Pancreas (tissue), 10 donors: ENCODE measurements around the gene UBR4. TPM values are rescaled to one million over a fixed set of nuclear protein-coding genes. Genes with fewer than 3 reads are reported as not detected.
"Not testable (repeated sequence)": the region's sequence is repeated elsewhere in the genome, so short reads cannot be mapped to it uniquely, and the experiment has no call there.

Experiments
- ATAC-seq, 4 donors: fragments of 200-7000 bp; cut with Tn5 transposase; one replicate each; pipeline versions ENCODE4 v1.8.0 to v1.9.1; 2020; ENCODE audit warnings: mild to moderate bottlenecking in 4 of 4, moderate library complexity in 4 of 4
- DNase-seq, 6 donors: peaks; one replicate each; pipeline ENCODE4 v3.0.0-alpha.2; 2020
- FAIRE-seq: peaks from 2 replicates; lab custom pipeline; 2012; peaks lifted over from hg19 to GRCh38; lab: Jason Lieb, UNC
- H3K27ac ChIP-seq, 4 donors: fragments of 200-600 bp; sonication (generic); 1 replicate in 3 of 4; 2 replicates in 1 of 4; pipeline versions ENCODE4 v1.5.0 to v1.8.0; 2020
- H3K27me3 ChIP-seq, 4 donors: fragments of 200-600 bp; one replicate each; pipeline ENCODE4 v1.8.0; 2021
- H3K36me3 ChIP-seq, 3 donors: fragments of 200-600 bp; sonication (generic) in 1 of 3; one replicate each; pipeline versions ENCODE4 v1.5.0 to v1.8.0; 2020 to 2021
- H3K4me1 ChIP-seq, 3 donors: fragments of 200-600 bp; one replicate each; pipeline ENCODE4 v1.8.0; 2021
- H3K4me3 ChIP-seq, 4 donors: fragments of 200-600 bp; sonication (generic) in 2 of 4; one replicate each; pipeline versions ENCODE4 v1.5.0 to v1.8.0; 2020 to 2021
- H3K9me3 ChIP-seq, 4 donors: fragments of 200-600 bp; one replicate each; pipeline ENCODE4 v1.8.0; 2021
- WGBS, 2 donors: extraction: QIAGEN DNeasy Blood & Tissue Kit; methylation state at CpG; one replicate each; pipeline ENCODE4 v1.1.7; 2013; 5-methylcytosine and 5-hydroxymethylcytosine counted together
- intact Hi-C, 3 donors: fragments of 100-400 bp; cut with DNase I; formaldehyde crosslinking; loops; one replicate each; pipeline versions ENCODE4 v1.11.1 to v1.14.2; 2022
- polyA plus RNA-seq, 2 donors: library from polyadenylated mRNA; stranded (reverse); fragments of 200-250 nt; gene quantifications; one replicate each; pipeline ENCODE4 v1.2.3, GENCODE V29; 2013
- total RNA-seq, 6 donors: library from RNA; stranded (reverse); fragmentation: NEBNext Ultra II Directional in 4 of 6; extraction: Animal tissue kit (Norgen Biotek cat#: 25700) in 4 of 6; gene quantifications; one replicate each; pipeline versions ENCODE4 v1.2.1 to v1.2.4, GENCODE V29; 2021 to 2023
- TF ChIP-seq, protein P1 (sequence below), 4 donors: fragments of 200-600 bp; sonication (generic) in 3 of 4; IDR thresholded peaks; one replicate each; pipeline versions ENCODE4 v1.5.0 to v1.8.0; 2021; ENCODE audit warnings: antibody characterized with exemption in 4 of 4
- donor health status: healthy with polysubstance abuse.
- donor health status: DM: no; HTN: no; CAD: no; lungs with moderate emphysema.
- donor health status: DM: no; HTN: no; CAD: no.
- donor health status: control.
- donor health status: control.
- donor health status: Bipolar disorder and iron deficiency.
- donor health status: DM: yes; HTN: yes; CAD: no.
- donor health status: DM: no; HTN: no; CAD: no.
- donor health status: DM: no; HTN: no; CAD: no.
- donor health status: DM: yes; HTN: yes; CAD: no.

The UBR4 gene
- total and polyA plus RNA-seq, 8 donors: 45.3 to 140 (median 65.5) TPM

DNA sequence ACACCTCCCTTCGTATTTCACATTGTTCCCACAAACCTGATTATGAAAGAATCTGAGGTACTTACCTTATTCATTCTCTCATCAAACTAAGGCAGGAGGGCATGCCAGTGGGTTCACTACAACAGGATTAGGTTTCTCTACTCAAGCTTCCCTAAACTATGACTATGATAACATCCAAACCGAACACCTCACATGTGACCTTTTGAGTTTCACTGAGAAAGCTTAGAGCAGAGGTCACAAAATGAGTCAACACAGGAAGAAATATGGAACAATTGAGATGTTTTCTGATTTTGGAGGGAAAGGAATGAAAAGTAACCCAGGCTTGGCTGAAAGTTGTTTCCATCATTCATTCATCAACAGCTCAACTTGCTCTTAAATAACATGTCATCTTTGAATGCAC is 24.1 kb downstream of the UBR4 start:
- Histone ChIP-seq H3K36me3 (peaks cover 11 to 63% (median 20%) of the 10 kb centered on the region in 3 donors), H3K4me1 (no peaks in the 10 kb centered on the region), H3K27me3 (no peaks in the 10 kb centered on the region), H3K9me3 (no peaks in the 10 kb centered on the region), H3K27ac (no peak overlapping the region), H3K4me3 (no peak overlapping the region)
- TF ChIP-seq, protein P1, sequence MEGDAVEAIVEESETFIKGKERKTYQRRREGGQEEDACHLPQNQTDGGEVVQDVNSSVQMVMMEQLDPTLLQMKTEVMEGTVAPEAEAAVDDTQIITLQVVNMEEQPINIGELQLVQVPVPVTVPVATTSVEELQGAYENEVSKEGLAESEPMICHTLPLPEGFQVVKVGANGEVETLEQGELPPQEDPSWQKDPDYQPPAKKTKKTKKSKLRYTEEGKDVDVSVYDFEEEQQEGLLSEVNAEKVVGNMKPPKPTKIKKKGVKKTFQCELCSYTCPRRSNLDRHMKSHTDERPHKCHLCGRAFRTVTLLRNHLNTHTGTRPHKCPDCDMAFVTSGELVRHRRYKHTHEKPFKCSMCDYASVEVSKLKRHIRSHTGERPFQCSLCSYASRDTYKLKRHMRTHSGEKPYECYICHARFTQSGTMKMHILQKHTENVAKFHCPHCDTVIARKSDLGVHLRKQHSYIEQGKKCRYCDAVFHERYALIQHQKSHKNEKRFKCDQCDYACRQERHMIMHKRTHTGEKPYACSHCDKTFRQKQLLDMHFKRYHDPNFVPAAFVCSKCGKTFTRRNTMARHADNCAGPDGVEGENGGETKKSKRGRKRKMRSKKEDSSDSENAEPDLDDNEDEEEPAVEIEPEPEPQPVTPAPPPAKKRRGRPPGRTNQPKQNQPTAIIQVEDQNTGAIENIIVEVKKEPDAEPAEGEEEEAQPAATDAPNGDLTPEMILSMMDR (IDR thresholded peaks at IDR 0.05): no peak
- intact Hi-C loops: loop anchor here in 1 of 3 donors (5.0 kb wide), 1 partner anchor 34 kb away; no protein-coding TSS in a partner anchor
- WGBS, 2 donors: 89 to 97% methylated on average over 2 of the region's 2 CpGs
- DNase-seq (no peak), ATAC-seq (no peak), FAIRE-seq (no peak)

DNA sequence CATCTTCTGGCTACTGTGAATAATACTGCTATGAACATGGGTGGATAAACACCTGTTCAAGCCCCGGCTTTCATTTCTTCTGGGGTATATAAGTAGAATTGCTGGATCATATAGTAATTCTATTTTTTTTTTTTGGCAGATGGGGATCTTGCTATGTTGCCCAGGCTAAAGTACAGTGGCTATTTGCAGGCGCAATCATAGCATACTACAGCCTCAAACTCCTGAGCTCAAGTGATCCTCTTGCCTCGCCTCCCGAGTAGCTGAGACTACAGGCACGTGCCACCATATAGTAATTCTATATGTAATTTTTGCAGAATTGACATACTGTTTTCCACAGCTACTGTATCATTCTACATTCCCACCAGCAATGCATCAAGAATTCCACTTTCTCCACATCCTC is 27.8 kb downstream of the UBR4 start:
- no peak for DNase-seq
- Histone ChIP-seq H3K9me3 (no peaks in the 10 kb centered on the region), H3K27me3 (no peaks in the 10 kb centered on the region), H3K4me3 (no peak overlapping the region), H3K36me3 (peaks cover 9 to 67% (median 35%) of the 10 kb centered on the region in 3 donors), H3K27ac (no peak overlapping the region), H3K4me1 (no peaks in the 10 kb centered on the region)
- WGBS, 2 donors: 96 to 97% methylated on average over 5 of the region's 5 CpGs
- no peak for FAIRE-seq
- intact Hi-C loops: no loop called here
- no peak for ATAC-seq
- TF ChIP-seq, protein P1 (IDR thresholded peaks at IDR 0.05): no peak

GRCh38 chr1:19180265-19180657 is 29.8 kb downstream of the UBR4 start:
- intact Hi-C loops, FAIRE-seq, H3K27me3 ChIP-seq, ATAC-seq, H3K4me3 ChIP-seq, H3K4me1 ChIP-seq, H3K9me3 ChIP-seq, DNase-seq, H3K27ac ChIP-seq: not testable (repeated sequence)
- H3K36me3 ChIP-seq: peaks cover 3 to 66% (median 52%) of the 10 kb centered on the region in 3 donors
- WGBS, 2 donors: 94 to 98% methylated on average over 8 of the region's 8 CpGs

GRCh38 chr1:19179597-19180264 is 30.3 kb downstream of the UBR4 start:
- intact Hi-C loops: no loop called here
- FAIRE-seq: no peak

DNA sequence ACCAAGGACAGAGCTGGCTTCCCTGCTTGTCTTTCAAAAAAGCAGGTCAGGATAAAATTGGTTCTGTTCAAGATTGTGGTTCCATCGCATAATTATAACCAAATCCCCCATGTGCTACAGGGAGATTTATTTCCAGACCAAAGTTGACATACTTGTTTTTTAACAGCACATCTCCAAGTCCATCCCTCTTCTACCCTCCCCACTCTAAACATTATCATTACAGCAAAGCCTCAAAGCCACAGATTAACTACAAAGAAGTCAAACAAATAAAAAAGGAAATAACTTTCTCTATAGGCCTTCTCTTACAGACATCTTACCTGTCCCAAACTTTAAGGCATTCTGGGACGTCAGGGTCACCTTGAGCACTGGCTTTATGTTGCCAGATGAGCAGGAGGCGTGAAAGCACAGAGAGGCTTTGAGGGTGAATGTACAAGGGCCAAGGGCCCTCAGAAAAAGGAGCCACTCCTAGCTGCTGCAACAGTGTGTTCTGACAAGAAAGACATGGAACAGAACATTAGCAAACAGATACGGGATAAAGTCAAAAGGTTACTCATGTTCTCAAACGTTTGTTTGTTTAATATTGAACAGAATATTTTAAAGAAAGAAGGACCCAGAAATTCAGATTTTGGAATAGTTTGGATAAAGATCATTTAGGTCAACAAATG is 31.2 kb downstream of the UBR4 start:
- no peak overlapping the region for H3K4me3 ChIP-seq
- no peaks in the 10 kb centered on the region for H3K27me3 ChIP-seq
- intact Hi-C loops: no loop called here
- H3K36me3 ChIP-seq: peaks cover 3 to 65% (median 47%) of the 10 kb centered on the region in 3 donors
- TF ChIP-seq, protein P1 (IDR thresholded peaks at IDR 0.05): no peak
- ATAC-seq (peak in 1 of 4 donors; percentile 36), FAIRE-seq (no peak), DNase-seq (no peak)
- no peaks in the 10 kb centered on the region for H3K4me1 ChIP-seq
- H3K9me3 ChIP-seq: no peaks in the 10 kb centered on the region
- 51 to 52% methylated on average over 5 of the region's 5 CpGs for WGBS, 2 donors
- H3K27ac ChIP-seq: no peak overlapping the region

More at GRCh38 chr1:19179597-19180264, 30.3 kb downstream of the UBR4 start:
- Histone ChIP-seq H3K4me1 (no peaks in the 10 kb centered on the region), H3K36me3 (peaks cover 3 to 65% (median 49%) of the 10 kb centered on the region in 3 donors), H3K9me3 (no peaks in the 10 kb centered on the region), H3K4me3 (no peak overlapping the region), H3K27me3 (no peaks in the 10 kb centered on the region), H3K27ac (no peak overlapping the region)
- no peak for DNase-seq
- peak in 3 of 4 donors; percentile 39 to 74 (median 54) for ATAC-seq
- WGBS, 2 donors: 83 to 87% methylated on average over 8 of the region's 8 CpGs
- TF ChIP-seq, protein P1 (IDR thresholded peaks at IDR 0.05): no peak
